GM18505 (cell line): Measurements from ENCODE around the gene TMED4.

ENCODE experiments used
- ATAC-seq: cut with Tn5 transposase; IDR thresholded peaks from one replicate; pipeline ENCODE4 v1.9.1; 2021; ENCODE audit not compliant: unreplicated experiment
- POLR2A ChIP-seq: IDR thresholded peaks from 4 replicates; pipeline ENCODE4 v1.6.1; 2011; ENCODE audit warnings: borderline replicate concordance; ENCODE audit not compliant: insufficient read depth, insufficient read length; ENCODE audit errors: extremely low read depth

The TMED4 gene

GRCh38 chr7:44618045-44618444 lies 36.0 kb upstream of the TMED4 start:
- no peak for ATAC-seq
- no peak for TF ChIP-seq POLR2A

GRCh38 chr7:44617225-44617890 lies 35.3 kb upstream of the TMED4 start:
- ATAC-seq, result no peak
- TF ChIP-seq POLR2A, result no peak

GRCh38 chr7:44616545-44616944 lies 34.5 kb upstream of the TMED4 start:
- TF ChIP-seq POLR2A, result no peak
- ATAC-seq, result no peak

- ATAC-seq, result no peak
- no peak for TF ChIP-seq POLR2A
Observed at GRCh38 chr7:44615793-44616192, 33.8 kb upstream of the TMED4 start.

GRCh38 chr7:44615149-44615611 lies 33.1 kb upstream of the TMED4 start:
- no peak for ATAC-seq
- no peak for TF ChIP-seq POLR2A

- no peak for ATAC-seq
Observed at GRCh38 chr7:44609829-44610228, 27.8 kb upstream of the TMED4 start.

GRCh38 chr7:44608916-44609648 lies 27.1 kb upstream of the TMED4 start:
- no peak for ATAC-seq
- TF ChIP-seq POLR2A, result no peak

More at GRCh38 chr7:44609829-44610228, 27.8 kb upstream of the TMED4 start:
- TF ChIP-seq POLR2A, result no peak

- no peak for ATAC-seq
- no peak for TF ChIP-seq POLR2A
Observed at GRCh38 chr7:44607141-44608068, 25.4 kb upstream of the TMED4 start.

GRCh38 chr7:44606341-44607140 lies 24.5 kb upstream of the TMED4 start, which contains the start of gene OGDH:
TSS of gene OGDH (plus strand) at chr7:44606627. CDS start at chr7:44624344, 17,717 bp downstream.
- ATAC-seq, result peak; percentile 93

GRCh38 chr7:44604941-44605340 lies 22.9 kb upstream of the TMED4 start:
- TF ChIP-seq POLR2A, result no peak
- no peak for ATAC-seq

More at GRCh38 chr7:44606341-44607140, 24.5 kb upstream of the TMED4 start, which contains the start of gene OGDH:
- peak; percentile 96 for TF ChIP-seq POLR2A

GRCh38 chr7:44603193-44603592 lies 21.2 kb upstream of the TMED4 start:
- ATAC-seq, result no peak
- no peak for TF ChIP-seq POLR2A

GRCh38 chr7:44602576-44602910 lies 20.5 kb upstream of the TMED4 start:
- ATAC-seq, result no peak
- TF ChIP-seq POLR2A, result no peak
